GM19238 (cell line): ENCODE measurements around the gene DTL.
"Not testable (repeated sequence)": the region's sequence is repeated elsewhere in the genome, so short reads cannot be mapped to it uniquely, and the experiment has no call there.

ENCODE experiments used
- DNase-seq: peaks from one replicate; pipeline ENCODE4 v3.0.0; 2011; ENCODE audit warnings: low spot score; ENCODE audit not compliant: insufficient read length

DTL gene

GRCh38 chr1:212035123-212035834, at the start of gene DTL, which contains the start of gene INTS7:
DTL (plus strand) TSS chr1:212035748; CDS start chr1:212035891, 143 bp downstream.
INTS7 (minus strand) TSS chr1:212035557; CDS start chr1:212035437, 120 bp downstream.
- DNase-seq = peak; percentile 91

GRCh38 chr1:211986628-211987254, 48.8 kb upstream of the DTL start:
- DNase-seq = no peak

- no peak for DNase-seq
Measured at GRCh38 chr1:211991695-211992094, 43.9 kb upstream of the DTL start.

GRCh38 chr1:211997426-211997825, 38.1 kb upstream of the DTL start:
- DNase-seq = not testable (repeated sequence)

- no peak for DNase-seq
Measured at GRCh38 chr1:212002536-212002935, 33.0 kb upstream of the DTL start.

- no peak for DNase-seq
Measured at GRCh38 chr1:212004895-212005608, 30.5 kb upstream of the DTL start.

- no peak for DNase-seq
Measured at GRCh38 chr1:212007178-212007577, 28.4 kb upstream of the DTL start.

GRCh38 chr1:212007886-212008285, 27.7 kb upstream of the DTL start:
- no peak for DNase-seq

- DNase-seq = no peak
Measured at GRCh38 chr1:212009561-212009960, 26.0 kb upstream of the DTL start.

GRCh38 chr1:212010004-212010403, 25.5 kb upstream of the DTL start:
- DNase-seq = no peak

- peak; percentile 60 for DNase-seq
Measured at GRCh38 chr1:212012034-212012740, 23.4 kb upstream of the DTL start.

- no peak for DNase-seq
Measured at GRCh38 chr1:212013672-212014071, 21.9 kb upstream of the DTL start.

- no peak for DNase-seq
Measured at GRCh38 chr1:212020975-212021374, 14.6 kb upstream of the DTL start.

- DNase-seq = no peak
Measured at GRCh38 chr1:212021563-212021962, 14.0 kb upstream of the DTL start.

GRCh38 chr1:212022908-212023307, 12.6 kb upstream of the DTL start:
- not testable (repeated sequence) for DNase-seq

GRCh38 chr1:212024469-212025149, 10.9 kb upstream of the DTL start:
- DNase-seq = no peak

- DNase-seq = not testable (repeated sequence)
Measured at GRCh38 chr1:212027727-212028126, 7.8 kb upstream of the DTL start.

GRCh38 chr1:212030936-212031528, 4.5 kb upstream of the DTL start:
- DNase-seq = no peak

- DNase-seq = no peak
Measured at GRCh38 chr1:212034516-212035122, 929 bp upstream of the DTL start.
